Suppressor macrophage treated with lipopolysaccharide for 4 hours (primary cell): ENCODE results near the gene VPS37B.
"Not testable (repeated sequence)": the region's sequence is repeated elsewhere in the genome, so short reads cannot be mapped to it uniquely, and the experiment has no call there.

Experiments
- DNase-seq: peaks from one replicate; pipeline ENCODE4 v3.0.0-alpha.2; 2020

VPS37B gene

DNA sequence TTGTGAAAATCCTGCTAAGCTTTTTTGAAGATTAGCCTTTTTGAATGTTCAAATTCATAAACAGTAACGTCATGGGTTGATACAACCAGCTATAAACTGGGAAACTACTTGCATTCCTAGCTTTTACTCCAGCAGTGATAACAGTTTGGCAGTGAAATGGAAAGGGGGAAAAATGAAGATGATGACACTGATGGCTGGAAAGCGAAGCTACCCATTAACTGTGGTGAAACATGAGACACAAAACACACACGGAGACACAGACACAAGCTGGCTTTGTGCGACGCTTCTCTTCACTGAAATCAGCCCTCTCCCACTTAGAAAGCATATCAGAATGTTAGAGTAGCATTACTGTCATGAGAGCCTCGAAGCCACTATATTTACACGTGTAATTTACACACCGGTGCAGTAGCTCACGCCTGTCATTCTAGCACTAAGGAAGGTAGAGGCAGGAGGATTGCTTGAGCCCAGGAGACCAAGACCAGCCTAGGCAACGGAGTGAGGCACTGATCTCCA is 15.7 kb downstream of the VPS37B start:
- DNase-seq, result no peak

DNA sequence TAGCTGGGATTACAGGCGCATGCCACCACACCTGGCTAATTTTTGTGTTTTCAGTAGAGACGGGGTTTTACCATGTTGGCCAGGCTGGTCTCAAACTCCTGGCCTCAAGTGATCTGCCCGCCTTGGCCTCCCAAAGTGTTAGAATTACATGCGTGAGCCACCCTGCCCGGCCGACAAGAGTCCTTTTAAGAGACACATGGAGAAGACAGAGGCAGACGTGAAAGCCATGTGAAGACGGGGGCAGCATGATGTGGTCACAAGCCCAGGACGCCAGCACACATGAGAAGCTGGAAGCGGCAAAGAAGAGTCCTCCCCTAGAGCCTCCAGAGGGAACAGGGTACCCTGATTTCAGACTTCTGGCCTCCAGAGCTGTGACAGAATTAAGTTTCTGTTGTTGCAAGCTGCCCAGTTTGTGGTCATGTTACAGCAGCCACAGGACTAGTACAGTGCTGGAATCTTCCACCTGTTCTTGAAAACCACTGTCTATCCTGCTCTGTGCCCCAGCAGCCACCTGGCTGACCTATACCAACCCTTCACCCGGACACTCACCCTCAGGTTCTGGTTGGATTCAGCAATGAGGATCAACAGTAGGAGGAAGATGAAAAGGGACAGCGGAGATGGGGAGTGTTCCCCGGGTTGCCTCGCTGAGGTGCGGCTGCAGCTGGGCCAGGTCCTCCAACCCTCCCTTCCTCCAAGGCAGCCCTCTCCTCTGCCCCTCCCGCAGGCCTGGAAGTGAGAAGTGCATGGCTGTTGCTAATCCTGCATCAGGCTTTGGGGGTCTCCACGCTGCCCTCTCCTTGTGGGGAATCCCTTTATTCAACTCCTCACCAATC is 16.9 kb downstream of the VPS37B start:
- DNase-seq, result no peak

DNA sequence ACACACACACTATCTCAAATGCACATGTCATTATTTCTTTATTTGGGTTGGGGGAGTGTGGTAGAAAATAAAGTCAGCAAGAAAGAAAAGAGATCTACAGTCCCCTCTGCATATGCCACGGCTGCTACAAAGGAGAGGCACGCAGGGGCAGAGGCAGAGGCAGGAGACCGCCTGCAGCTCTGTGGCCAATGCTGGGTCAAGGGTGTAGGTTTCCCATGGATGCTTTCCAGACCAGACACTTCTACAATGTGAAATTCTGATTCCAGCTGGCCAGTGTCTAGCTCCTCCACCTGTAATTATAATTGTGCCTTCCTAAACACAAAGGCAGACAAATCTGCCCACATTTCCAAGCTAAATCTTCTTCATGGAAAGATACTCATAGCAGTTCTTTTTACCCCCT is 19.2 kb downstream of the VPS37B start:
- DNase-seq, result no peak

DNA sequence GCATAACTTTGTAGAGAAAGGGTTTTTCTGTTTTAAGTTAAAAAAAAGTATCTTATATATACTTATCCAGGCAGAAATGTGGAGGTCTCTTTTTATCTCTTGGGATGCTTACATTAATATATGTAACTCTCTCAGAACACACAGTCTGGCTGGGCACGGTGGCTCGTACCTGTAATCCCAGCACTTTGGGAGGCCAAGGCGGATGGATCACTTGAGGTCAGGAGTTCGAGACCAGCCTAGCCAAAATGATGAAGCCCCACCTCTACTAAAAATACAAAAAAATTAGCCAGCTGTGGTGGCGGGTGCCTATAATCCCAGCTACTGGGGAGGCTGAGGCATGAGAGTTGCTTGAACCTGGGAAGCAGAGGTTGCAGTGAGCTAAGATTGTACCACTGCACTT is 19.6 kb downstream of the VPS37B start:
- not testable (repeated sequence) for DNase-seq

DNA sequence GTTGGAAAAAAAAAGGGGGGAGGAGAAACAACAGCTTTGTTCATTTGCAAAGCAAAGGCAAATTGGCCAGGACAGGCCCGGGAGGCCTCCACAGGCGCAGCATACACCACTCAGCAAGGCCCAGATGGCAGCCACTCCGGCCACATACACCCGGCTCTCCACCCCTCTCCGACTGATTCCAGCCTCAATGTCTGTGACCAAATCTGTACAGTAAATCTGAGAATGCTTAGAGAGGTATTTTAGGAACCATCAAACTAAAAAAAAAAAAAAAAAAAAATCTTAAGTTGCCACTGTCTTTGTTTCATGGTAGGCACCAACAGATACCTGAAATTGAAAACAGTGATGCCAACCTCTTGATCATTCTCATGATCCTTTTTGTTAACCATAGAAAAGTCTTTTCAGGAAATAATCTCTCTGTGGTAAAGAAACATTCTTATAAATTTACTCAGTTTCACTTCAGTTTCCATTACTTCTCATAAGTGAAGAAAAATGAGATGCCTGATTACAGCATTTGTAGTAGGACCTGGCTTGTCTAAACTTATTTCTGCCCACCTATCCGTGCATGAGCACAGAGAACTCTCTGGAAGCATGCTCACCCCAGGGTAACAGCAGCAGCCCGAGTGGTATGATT is 20.2 kb downstream of the VPS37B start:
- no peak for DNase-seq

DNA sequence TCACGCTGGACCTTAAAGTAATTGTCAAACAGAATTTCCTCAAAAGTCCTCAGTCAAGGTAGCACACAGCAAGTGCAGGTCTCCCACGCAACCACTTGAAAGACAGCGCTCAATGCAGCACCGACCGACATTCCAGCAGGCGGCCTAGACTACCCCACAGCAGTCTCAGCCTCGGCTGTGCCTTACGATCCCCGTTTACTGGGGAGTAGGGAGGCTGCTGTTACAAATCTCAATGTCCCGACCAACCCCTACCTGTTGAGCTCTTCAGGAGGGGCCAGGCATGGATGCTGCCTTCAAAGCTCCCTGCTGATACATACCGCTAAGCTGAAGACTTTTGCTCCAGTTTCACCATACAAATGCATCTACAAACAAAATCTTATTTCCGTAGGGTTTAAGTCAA is 21.8 kb downstream of the VPS37B start:
- no peak for DNase-seq

DNA sequence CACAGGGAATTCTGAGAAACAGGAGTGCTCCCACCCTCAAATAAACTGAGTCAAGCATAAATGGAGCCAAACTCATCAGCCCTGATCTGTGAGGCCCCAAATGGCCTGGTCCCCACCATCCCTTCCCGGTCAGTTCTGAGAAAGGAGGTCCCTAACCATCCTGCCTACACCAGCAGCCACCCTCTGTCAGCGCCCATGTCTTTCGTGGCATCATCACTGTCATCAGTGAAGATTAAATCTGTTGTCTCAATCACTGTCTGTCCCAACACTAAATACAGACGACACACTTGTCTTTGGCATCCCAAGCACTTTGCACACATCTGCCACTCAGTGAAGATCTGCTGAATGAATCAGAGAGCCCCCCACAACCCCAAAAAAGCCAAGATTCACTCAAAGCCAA is 22.4 kb downstream of the VPS37B start:
- DNase-seq, result no peak

DNA sequence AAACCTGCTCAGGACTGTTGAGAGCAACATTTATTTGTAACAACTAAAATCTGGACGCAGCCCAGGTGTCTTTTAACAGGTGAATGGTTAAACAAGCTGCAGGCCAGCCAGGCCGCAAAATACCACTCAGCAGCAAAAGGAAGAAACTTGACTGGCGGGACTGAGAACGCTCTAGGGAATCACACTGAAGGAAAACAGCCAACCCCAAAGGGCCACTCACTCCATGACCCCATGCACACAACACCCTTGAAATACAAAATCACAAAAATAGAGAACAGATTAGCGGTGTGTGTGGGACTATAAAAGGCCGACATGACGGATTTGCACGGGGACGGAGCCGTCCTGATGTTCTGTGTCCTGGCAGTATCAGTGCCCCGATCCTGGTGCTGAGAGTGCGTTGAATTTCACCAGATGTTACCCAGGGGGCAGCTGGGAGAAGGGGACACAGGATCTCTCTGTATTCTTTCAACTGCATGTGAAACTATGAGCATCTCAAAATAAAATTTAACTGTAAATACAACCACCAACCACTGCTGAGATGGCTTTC is 23.0 kb downstream of the VPS37B start:
- DNase-seq, result no peak

DNA sequence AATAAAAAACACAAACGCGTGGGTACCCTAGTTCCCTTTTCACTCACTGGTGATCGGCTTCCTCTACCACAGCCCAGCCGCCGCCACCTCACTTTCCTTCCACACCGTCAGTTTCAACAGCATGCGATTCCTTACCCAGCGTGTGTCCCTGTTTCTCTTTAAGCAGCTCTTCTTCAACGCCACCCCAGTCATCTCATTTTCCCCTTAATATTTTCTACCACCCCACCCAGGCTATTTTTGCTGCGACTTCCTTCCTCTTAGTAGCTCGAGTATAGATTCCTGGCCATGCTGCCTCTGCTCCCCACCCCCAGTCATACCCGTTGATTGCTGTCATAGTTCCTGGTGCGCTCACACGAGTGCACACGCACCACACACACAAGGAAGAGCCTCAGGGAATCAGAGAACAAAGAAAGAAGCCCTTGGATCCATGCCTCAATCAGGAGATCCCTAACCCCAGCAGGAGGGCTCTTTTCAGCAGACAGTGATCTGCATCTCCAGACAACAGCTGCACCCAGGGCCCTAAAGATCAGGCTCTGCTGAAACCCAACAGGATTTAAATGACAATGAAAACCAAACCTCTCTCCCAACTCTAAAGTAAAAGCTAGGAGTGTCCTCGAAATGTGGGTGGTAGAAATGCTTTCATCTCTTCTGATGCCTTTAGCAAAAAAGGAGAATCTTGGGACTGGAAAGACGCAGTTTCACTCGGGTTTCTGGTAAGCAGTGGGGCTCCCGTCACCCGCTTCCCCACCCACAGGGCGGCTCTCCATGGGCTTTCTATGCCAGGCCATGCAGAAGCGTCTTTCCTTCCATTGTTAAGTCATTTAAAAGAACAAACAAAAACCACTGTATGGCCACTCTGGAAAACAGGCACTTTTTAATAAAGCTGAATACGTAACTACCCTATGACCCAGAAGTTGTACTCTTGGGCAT is 23.8 kb downstream of the VPS37B start:
- DNase-seq, result peak; percentile 82

DNA sequence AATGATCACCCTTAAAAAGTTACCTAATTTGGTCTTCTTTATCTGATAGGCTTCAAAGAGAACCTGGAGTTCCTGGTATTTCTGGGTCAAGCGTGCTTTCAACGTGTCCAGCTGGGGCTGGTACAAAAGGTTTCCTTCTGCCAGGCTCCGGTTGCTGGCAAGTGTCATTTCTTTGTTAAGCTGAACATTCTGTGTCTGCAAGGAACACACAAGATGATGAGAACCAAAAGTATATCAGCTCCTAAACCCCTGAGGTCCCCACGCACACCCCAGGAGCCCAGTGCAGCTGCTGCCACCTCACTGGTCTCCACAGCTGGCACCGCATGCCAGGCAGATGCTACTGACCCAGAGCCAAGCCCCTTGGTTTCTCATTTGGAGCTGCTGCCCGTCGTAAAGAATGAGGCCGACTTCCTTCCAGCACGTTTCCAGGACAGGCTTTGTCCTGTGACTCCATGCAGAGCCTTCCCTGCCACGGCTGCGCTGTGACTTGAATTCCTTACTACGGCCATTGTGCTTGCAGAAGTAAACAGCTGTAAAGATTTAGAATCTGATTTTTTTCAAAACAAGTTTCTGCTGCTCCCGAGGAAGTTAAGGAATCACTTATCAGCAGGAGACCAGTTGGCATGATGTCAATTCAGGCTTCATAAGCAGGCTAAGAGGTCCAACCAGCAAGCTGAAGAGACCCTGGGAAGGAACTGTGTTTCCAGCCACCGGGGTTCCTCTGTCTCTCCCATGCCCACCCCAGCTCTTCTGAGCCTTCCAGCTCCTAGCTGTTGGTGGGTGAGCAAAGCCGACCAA is 24.9 kb downstream of the VPS37B start:
- DNase-seq, result peak; percentile 36

DNA sequence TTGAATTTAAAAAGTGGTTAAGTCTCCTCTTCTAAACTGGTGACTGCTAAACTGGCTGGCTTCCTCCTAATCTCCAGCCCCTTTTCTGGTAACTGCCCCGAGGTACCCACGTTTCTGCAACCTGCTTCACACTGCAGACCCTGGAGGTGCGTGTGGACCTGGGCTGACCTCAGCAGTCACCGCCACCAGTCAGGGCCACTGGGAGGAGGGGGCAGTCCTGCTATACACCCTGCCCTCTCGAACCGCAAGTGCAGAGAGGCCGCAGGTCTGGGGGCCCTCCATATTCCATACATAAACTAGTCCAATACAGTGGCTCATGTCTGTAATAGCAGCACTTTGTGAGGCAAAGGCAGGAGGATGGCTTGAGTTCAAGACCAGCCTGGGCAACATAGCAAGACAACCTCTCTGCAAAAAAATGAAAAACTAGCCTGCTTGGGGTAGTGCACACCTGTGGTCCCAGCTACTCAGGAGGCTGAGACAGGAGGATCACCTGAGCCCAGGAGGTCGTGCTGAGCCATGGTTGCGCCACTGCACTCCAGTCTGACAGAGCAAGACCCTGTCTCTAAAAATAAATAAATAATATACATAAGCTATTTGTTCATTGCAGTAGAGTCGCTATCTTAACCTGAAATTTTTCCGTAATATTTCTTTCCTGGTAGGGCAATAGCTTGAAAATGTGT is 25.6 kb downstream of the VPS37B start:
- DNase-seq, result no peak

DNA sequence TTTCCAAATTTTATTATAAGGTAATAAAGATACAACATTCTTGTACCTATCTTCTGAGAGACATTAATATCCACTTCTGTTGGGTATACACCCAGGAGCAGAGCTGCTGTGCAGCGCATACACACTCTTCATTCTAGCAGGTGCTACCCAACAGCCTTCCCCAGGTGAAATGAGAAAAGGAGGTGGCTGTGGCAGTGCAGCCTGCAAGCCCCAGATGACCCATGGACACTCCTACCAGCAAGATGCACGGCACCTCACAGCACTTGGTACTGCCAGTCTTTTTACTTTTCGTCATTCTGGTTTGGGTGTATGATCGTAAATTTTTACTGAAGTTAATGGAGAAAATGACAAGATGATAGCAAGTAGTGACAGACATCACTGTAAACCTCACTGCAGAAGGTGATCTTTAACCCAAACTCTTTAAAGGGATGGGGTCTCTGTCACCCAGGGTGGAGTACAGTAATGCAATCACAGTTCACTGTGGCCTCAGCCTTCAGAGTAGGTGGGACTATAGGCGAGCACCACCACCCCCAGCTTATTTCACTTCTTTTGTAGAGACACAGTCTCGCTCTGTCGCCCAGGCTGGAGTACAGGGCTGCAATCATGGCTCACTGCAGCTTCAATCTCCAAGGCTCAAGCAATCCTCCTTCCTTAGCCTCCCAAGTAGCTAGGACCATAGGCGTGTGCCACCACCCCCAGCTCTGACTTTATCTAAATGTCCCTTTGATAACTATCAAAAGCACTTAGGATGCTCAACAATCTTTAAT is 26.5 kb downstream of the VPS37B start:
- DNase-seq, result no peak

DNA sequence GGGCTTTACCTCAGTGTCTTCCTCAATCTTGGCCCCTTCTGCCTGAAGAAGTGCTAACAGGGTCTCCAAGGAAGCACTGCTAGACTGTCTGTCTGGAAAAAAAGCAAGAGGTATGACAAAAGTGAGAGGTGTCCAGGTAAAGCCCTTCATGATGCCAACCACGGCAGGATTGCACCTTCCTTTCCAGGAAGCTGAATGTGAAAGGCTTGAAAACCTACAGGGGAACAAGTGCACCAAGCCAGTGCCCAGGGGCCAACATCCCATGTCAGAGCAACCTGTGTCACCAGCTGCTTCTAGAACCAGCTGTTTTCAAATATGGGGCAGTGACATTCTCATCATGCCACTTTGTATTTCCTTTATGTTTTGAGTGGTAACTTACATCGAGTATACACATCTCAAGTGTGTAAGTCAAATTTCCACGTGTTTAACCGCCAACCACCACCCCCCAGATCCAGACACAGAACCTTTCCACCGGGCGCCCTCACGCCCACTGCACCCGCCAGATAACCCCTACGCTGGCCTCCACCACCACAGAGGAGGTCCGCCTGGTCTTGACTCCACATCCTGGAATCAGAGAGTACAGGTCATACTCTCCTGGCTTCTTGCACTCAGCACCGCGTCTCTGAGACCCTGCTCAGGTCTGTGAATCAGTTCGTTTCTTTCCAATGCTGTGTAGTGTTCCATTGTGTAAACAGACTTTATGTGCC is 27.3 kb downstream of the VPS37B start:
- no peak for DNase-seq

DNA sequence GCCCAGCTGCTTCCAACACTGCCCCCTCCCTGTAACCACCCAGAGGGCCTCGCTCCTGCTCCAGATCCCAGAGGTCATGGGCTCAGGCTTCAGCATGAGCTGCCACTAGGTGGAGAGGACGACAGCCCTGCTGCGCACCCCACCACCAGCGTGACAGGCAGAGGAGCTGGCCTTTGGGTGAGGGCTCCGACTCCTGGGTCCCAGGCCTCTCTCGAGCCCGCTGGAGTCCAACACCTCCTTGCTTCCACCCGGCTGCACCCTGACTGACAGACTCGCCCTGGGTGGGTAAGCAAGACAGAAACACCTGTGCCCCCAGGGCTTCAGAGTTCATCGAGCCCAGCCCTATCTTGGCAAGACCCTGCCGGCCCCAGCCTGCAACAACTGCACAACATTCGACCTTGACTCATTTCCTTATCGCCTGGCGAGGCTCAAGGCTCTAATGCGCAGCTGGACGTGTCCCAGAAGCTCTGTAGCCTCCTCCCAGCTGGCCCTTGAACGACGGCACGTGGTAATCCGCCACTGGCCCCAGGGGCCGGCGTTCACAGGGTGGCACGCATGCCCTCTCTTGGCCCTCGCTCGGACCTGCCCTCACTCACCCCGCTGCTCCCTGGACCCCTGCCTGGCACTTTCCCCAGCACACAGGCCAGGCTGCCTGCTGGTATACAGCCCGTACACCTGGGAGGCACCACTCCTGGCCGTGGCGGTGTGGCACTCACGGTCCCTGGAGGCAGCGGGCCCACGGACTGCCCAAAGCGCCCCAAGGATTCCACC is 28.0 kb downstream of the VPS37B start:
- DNase-seq, result no peak

DNA sequence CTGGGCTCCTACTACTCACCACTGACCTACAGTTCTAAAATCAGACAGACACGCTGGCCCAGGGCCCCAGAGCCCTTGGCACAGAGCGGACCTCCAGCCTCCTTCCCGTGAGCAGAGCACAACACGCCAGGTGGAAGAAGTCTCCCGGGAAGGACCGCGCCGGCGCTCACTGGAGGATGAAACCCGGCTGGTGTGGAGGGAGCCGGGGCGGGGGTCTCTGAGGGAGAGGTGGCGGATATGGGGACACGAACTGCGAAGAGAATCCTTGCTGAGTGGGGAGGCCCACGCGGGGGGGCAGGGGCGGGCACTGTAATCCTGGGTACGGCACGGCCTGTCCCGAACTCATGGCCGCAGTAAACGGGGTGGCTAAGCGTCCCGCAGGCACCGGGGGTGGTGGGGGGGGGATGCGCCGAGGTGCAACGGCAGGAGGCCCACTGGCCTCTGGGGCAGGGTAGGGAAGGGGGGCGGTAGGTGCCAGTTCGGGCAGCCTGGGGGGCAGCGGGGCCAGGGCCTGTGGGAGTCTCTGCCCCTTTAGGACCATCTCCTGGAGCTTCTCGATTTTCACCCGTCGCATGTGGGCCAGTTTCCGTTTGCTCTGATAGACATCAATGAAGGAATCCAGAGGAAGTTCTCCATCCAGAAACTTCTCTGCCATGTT is 28.8 kb downstream of the VPS37B start:
- no peak for DNase-seq

DNA sequence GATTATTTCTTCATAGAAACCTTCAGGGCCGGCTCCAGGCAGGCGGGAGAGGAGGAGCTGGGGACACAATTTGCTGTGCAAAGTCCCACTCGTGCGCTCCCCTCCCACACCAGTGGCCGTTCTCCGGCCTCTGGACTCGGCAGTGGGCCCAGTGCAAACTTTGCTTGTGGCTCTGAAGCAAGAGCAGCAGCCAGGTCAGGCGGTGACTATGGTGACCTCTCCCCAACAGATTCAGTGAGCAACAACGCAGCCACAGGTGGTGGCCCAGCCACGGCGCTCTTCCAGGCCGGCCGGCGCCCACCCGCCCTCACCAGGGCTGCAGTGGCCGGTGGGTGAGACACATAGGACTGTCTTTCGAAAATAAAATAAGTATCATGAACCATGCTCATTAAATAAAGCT is 29.5 kb downstream of the VPS37B start:
- DNase-seq, result no peak

DNA sequence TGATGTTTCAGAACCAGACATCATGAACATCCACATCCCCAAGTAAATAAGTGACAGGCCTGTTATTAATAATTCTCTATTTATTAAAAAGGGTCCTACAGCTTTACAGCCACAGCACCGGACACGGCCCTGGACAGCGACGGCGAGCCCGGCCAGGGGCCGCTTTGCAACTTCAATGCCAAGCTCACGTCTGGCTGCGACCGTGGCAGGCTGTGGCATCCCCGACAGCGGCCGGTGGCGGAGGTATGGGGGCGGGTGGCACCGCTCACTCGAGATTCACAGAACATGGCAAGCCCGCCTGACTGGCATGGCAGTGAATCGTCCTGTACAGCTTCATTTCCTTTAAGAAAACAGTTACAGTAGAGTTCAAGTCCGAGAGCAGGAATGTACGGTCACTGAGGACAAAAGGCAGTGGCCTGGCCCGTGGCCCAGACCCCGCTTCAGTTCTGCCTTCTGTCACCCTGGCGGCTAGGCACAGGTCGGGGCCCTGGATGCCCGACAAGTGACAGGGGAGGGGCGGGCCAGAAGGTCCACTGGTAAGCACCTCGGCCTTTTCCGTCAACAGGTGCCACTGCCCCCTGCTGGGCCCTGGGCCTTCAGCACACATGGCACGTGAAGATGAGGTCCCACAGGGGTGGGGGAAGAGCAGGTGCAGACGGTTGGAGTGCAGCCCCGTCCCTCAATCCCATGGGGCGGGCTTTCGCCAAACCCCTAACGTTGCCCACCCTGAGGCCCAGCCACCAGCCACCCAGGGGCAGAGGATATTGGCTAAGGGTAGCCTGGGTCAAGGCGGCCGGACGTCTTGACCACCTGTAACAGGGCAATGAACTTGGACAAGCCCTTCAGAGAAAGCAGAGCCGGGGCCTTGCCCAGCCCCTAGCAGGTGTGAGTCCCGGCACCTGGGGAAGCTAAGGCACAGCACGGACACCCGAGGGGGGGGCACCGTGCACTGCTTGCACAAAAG is 30.4 kb downstream of the VPS37B start:
- DNase-seq, result no peak

DNA sequence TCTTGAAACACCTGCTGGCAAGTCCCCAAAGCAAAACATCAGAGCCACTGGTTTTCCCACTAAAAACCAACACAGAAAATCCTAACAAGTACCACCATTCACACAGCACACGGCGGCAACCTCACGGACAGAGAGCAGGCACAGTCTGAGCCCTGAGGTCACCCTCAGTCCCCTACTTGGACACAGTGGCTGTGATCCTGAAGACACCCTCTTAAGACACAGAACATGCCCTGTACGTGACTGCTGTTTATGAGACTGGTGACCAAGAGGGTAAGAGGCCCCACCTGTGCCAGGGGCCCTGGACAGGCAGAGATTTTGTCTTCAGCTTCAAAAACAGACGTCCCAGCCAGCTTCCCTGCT is 31.1 kb downstream of the VPS37B start:
- DNase-seq, result no peak
